Fibroblast of the aortic adventitia (primary cell): ENCODE results near the gene DAB2IP. TPM values are rescaled to one million over a fixed set of nuclear protein-coding genes. Genes with fewer than 3 reads are reported as not detected.
A peak's percentile ranks its signal among the peaks of the same experiment; 100 is the strongest.

Experiments
- DNase-seq: peaks from one replicate; pipeline ENCODE4 v3.0.0-alpha.2; 2010; ENCODE audit warnings: low read depth
- H3K4me3 ChIP-seq: 2 replicates; pipeline ENCODE4 v1.5.1; 2011; ENCODE audit warnings: low read depth, mild to moderate bottlenecking, control low read depth, low read length, moderate library complexity
- total RNA-seq: library from RNA; depleted of rRNA; stranded (reverse); fragments of >200 nt; gene quantifications from 2 replicates; pipeline ENCODE4 v1.2.3, GENCODE V29; 2012; ENCODE audit warnings: low replicate concordance
- TF ChIP-seq, protein P1 (sequence below): IDR thresholded peaks from 2 replicates; pipeline ENCODE4 v1.5.1; 2011; ENCODE audit warnings: mild to moderate bottlenecking, low read length, control low read depth, inconsistent platforms; ENCODE audit not compliant: insufficient read depth

Gene DAB2IP
- total RNA-seq, 1 donor: 17.4 TPM

- DNase-seq: no peak
- TF ChIP-seq, protein P1, sequence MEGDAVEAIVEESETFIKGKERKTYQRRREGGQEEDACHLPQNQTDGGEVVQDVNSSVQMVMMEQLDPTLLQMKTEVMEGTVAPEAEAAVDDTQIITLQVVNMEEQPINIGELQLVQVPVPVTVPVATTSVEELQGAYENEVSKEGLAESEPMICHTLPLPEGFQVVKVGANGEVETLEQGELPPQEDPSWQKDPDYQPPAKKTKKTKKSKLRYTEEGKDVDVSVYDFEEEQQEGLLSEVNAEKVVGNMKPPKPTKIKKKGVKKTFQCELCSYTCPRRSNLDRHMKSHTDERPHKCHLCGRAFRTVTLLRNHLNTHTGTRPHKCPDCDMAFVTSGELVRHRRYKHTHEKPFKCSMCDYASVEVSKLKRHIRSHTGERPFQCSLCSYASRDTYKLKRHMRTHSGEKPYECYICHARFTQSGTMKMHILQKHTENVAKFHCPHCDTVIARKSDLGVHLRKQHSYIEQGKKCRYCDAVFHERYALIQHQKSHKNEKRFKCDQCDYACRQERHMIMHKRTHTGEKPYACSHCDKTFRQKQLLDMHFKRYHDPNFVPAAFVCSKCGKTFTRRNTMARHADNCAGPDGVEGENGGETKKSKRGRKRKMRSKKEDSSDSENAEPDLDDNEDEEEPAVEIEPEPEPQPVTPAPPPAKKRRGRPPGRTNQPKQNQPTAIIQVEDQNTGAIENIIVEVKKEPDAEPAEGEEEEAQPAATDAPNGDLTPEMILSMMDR: no peak
- H3K4me3 ChIP-seq: no peak overlapping the region
Observed at GRCh38 chr9:121662359-121662758, 10.9 kb downstream of the DAB2IP start.

DNA sequence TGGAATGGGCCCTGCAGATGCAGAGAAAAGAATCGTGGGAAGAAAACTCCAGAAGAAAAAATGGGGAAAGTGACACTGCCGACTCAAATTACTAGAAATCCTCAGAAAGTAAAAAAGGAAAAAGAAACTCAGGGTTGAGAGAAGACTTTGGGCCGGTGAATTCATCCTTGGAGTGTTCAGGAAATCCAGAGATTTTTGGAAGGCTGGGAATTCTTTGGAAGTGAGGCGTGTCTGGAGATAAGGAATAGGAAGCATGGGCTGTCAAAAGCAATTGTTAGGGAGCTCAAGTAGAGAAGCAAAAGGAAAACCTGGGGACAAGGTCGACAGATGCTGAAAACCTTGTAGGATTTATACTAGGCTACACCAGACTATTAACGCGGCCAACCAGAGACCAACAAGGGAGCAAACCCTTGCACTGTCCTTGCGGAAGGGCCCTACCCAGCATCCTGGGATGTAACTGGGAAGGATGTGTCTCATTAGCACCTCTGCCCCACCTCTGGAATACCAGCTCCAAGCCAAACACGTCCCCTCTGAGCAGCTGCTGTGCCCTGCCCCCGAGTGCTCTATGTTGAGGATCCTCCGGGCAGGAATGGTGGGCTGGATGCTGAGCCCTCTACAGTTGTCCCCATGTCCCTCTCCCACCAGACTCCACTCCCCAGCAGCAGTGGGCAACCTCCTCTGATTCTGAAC, 11.6 kb downstream of the DAB2IP start:
- peak; percentile 39 for DNase-seq
- TF ChIP-seq, protein P1: no peak
- H3K4me3 ChIP-seq: no peak overlapping the region

DNA sequence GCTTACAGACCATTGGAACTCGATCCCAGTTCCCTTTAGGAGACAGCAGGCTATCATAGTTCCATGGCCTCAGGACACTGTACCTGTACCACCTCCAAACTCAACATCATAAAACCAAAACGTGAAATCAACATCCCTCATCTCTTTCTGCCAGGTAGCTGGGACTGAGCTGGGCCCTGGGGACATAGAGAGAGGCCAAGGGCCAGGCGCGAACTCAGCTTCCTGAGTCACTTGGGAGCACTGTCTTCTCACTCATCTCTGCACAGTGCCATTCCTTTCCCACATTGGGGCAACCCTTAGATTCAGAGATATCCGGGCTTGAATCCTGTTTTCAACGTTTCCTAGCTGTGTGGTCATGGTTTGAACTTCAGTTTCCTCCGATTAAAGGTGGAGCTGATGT, 12.2 kb downstream of the DAB2IP start:
- DNase-seq: no peak
- TF ChIP-seq, protein P1: no peak
- H3K4me3 ChIP-seq: no peak overlapping the region

DNA sequence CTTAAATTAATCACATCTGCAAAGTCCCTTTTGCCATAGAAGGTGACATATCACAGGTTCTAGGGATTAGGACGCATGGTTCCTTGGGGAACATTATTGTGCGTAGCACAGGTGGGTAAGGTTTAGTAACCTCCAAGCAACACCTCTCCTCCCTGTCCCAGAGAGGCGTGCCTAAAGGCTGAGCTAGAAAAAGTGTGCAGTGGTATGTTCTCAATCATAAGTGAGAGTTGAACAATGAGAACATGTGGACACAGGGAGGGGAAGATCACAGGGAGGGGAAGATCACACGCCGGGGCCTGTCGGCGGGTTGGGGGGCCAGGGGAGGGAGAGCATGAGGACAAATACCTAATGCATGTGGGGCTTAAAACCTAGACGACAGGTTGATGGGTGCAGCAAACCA, 14.9 kb downstream of the DAB2IP start:
- TF ChIP-seq, protein P1: no peak
- no peak for DNase-seq
- H3K4me3 ChIP-seq: no peak overlapping the region

- DNase-seq: no peak
Observed at GRCh38 chr9:121667214-121667613, 15.8 kb downstream of the DAB2IP start.

DNA sequence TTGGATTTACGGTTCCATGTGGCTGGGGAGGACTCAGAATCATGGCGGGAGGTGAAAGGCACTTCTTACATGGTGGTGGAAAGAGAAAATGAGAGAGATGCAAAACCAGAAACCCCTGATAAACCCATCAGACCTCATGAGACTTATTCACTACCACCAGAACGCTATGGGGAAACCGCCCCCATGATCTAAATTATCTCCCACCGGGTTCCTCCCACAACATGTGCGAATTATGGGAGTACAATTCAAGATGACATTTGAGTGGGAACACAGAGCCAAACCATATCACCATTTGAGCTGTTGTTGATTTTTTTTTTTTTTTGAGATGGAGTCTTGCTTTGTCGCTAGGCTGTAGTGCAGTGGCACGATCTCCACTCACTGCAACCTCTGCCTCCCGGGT, 16.5 kb downstream of the DAB2IP start:
- DNase-seq: no peak
- TF ChIP-seq, protein P1: no peak
- no peak overlapping the region for H3K4me3 ChIP-seq

More at GRCh38 chr9:121667214-121667613, 15.8 kb downstream of the DAB2IP start:
- H3K4me3 ChIP-seq: no peak overlapping the region
- TF ChIP-seq, protein P1: no peak

DNA sequence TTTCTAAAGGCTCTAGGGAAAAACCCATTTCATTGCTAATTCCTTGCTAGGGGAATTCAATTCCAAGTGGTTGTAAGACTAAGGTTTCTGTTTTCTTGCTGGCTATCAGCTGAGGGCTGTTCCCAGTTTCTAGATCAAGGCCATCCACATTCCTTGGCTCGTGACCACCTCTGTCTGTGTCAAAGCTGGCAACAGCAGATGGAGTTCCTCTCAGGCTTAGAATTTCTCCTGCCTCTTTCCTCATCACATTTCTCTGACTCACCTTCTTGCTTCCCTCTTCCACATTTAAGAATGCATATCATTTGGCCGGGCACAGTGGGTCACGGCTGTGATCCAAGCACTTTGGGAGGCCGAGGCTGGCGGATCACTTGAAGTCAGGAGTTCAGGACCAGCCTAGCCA, 19.0 kb downstream of the DAB2IP start:
- DNase-seq: peak; percentile 98
- no peak overlapping the region for H3K4me3 ChIP-seq
- TF ChIP-seq, protein P1: no peak
